Measurements from ENCODE around the gene TANC1.

Gene TANC1

GRCh38 chr2:159045545-159046454 is 77.4 kb downstream of the TANC1 start:
- H3K4me1 ChIP-seq (ENCODE audit: control insufficient read depth, insufficient read depth, low read length) = peaks cover 16% of the 10 kb centered on the region
- no peak overlapping the region for H3K4me3 ChIP-seq (ENCODE audit: low read depth, low read length)
- no peak overlapping the region for H3K9ac ChIP-seq (ENCODE audit: low read length)
- H3K9me3 ChIP-seq (ENCODE audit: control insufficient read depth, insufficient read depth, low read depth, low read length) = peaks cover 22% of the 10 kb centered on the region
- no peak overlapping the region for H3K27ac ChIP-seq (ENCODE audit: low read depth, low read length)
- no peaks in the 10 kb centered on the region for H3K27me3 ChIP-seq (ENCODE audit: control insufficient read depth, insufficient read depth, low read length)
- peaks cover 3% of the 10 kb centered on the region; the same call in 1 of the 2 replicates for H3K36me3 ChIP-seq (ENCODE audit: control insufficient read depth, insufficient read depth, low read length)

GRCh38 chr2:159046966-159047365 is 78.5 kb downstream of the TANC1 start:
- no peak overlapping the region for H3K9ac ChIP-seq (ENCODE audit: low read length)
- H3K4me1 ChIP-seq (ENCODE audit: control insufficient read depth, insufficient read depth, low read length) = peaks cover 16% of the 10 kb centered on the region
- H3K9me3 ChIP-seq (ENCODE audit: control insufficient read depth, insufficient read depth, low read depth, low read length) = peaks cover 10% of the 10 kb centered on the region
- no peak overlapping the region for H3K27ac ChIP-seq (ENCODE audit: low read depth, low read length)
- no peaks in the 10 kb centered on the region; the same call in 1 of the 2 replicates for H3K36me3 ChIP-seq (ENCODE audit: control insufficient read depth, insufficient read depth, low read length)
- no peak overlapping the region for H3K4me3 ChIP-seq (ENCODE audit: low read depth, low read length)
- no peaks in the 10 kb centered on the region for H3K27me3 ChIP-seq (ENCODE audit: control insufficient read depth, insufficient read depth, low read length)

- Histone ChIP-seq H3K9me3 (ENCODE audit: control insufficient read depth, insufficient read depth, low read depth, low read length) (no peaks in the 10 kb centered on the region), H3K27me3 (ENCODE audit: control insufficient read depth, insufficient read depth, low read length) (no peaks in the 10 kb centered on the region), H3K36me3 (ENCODE audit: control insufficient read depth, insufficient read depth, low read length) (no peaks in the 10 kb centered on the region), H3K4me3 (ENCODE audit: low read depth, low read length) (no peak overlapping the region), H3K9ac (ENCODE audit: low read length) (no peak overlapping the region), H3K27ac (ENCODE audit: low read depth, low read length) (no peak overlapping the region), H3K4me1 (ENCODE audit: control insufficient read depth, insufficient read depth, low read length) (peaks cover 13% of the 10 kb centered on the region)
Observed at GRCh38 chr2:159050426-159050825, 82.0 kb downstream of the TANC1 start.

- H3K27ac ChIP-seq (ENCODE audit: low read depth, low read length) = no peak overlapping the region
- no peaks in the 10 kb centered on the region for H3K9me3 ChIP-seq (ENCODE audit: control insufficient read depth, insufficient read depth, low read depth, low read length)
- no peaks in the 10 kb centered on the region for H3K27me3 ChIP-seq (ENCODE audit: control insufficient read depth, insufficient read depth, low read length)
- no peak overlapping the region for H3K9ac ChIP-seq (ENCODE audit: low read length)
- H3K4me1 ChIP-seq (ENCODE audit: control insufficient read depth, insufficient read depth, low read length) = peaks cover 13% of the 10 kb centered on the region
- no peak overlapping the region for H3K4me3 ChIP-seq (ENCODE audit: low read depth, low read length)
- H3K36me3 ChIP-seq (ENCODE audit: control insufficient read depth, insufficient read depth, low read length) = no peaks in the 10 kb centered on the region
Observed at GRCh38 chr2:159051133-159051532, 82.7 kb downstream of the TANC1 start.

- Histone ChIP-seq H3K27me3 (ENCODE audit: control insufficient read depth, insufficient read depth, low read length) (no peaks in the 10 kb centered on the region), H3K4me1 (ENCODE audit: control insufficient read depth, insufficient read depth, low read length) (peaks cover 12% of the 10 kb centered on the region), H3K4me3 (ENCODE audit: low read depth, low read length) (no peak overlapping the region), H3K9ac (ENCODE audit: low read length) (no peak overlapping the region), H3K27ac (ENCODE audit: low read depth, low read length) (no peak overlapping the region), H3K36me3 (ENCODE audit: control insufficient read depth, insufficient read depth, low read length) (no peaks in the 10 kb centered on the region), H3K9me3 (ENCODE audit: control insufficient read depth, insufficient read depth, low read depth, low read length) (no peaks in the 10 kb centered on the region)
Observed at GRCh38 chr2:159051661-159052060, 83.2 kb downstream of the TANC1 start.

- Histone ChIP-seq H3K36me3 (ENCODE audit: control insufficient read depth, insufficient read depth, low read length) (no peaks in the 10 kb centered on the region), H3K9ac (ENCODE audit: low read length) (no peak overlapping the region), H3K4me1 (ENCODE audit: control insufficient read depth, insufficient read depth, low read length) (peaks cover 7% of the 10 kb centered on the region; the same call in 1 of the 2 replicates), H3K27me3 (ENCODE audit: control insufficient read depth, insufficient read depth, low read length) (no peaks in the 10 kb centered on the region), H3K9me3 (ENCODE audit: control insufficient read depth, insufficient read depth, low read depth, low read length) (no peaks in the 10 kb centered on the region), H3K27ac (ENCODE audit: low read depth, low read length) (no peak overlapping the region), H3K4me3 (ENCODE audit: low read depth, low read length) (no peak overlapping the region)
Observed at GRCh38 chr2:159052157-159052601, 83.7 kb downstream of the TANC1 start.

- Histone ChIP-seq H3K27me3 (ENCODE audit: control insufficient read depth, insufficient read depth, low read length) (no peaks in the 10 kb centered on the region), H3K4me1 (ENCODE audit: control insufficient read depth, insufficient read depth, low read length) (peaks cover 5% of the 10 kb centered on the region; the same call in 1 of the 2 replicates), H3K4me3 (ENCODE audit: low read depth, low read length) (no peak overlapping the region), H3K9ac (ENCODE audit: low read length) (no peak overlapping the region), H3K36me3 (ENCODE audit: control insufficient read depth, insufficient read depth, low read length) (no peaks in the 10 kb centered on the region), H3K27ac (ENCODE audit: low read depth, low read length) (no peak overlapping the region), H3K9me3 (ENCODE audit: control insufficient read depth, insufficient read depth, low read depth, low read length) (no peaks in the 10 kb centered on the region)
Observed at GRCh38 chr2:159053161-159054031, 85.0 kb downstream of the TANC1 start.

- H3K9me3 ChIP-seq (ENCODE audit: control insufficient read depth, insufficient read depth, low read depth, low read length) = no peaks in the 10 kb centered on the region
- H3K4me1 ChIP-seq (ENCODE audit: control insufficient read depth, insufficient read depth, low read length) = peaks cover 5% of the 10 kb centered on the region; the same call in 1 of the 2 replicates
- no peaks in the 10 kb centered on the region for H3K36me3 ChIP-seq (ENCODE audit: control insufficient read depth, insufficient read depth, low read length)
- H3K9ac ChIP-seq (ENCODE audit: low read length) = no peak overlapping the region
- H3K27me3 ChIP-seq (ENCODE audit: control insufficient read depth, insufficient read depth, low read length) = no peaks in the 10 kb centered on the region
- H3K4me3 ChIP-seq (ENCODE audit: low read depth, low read length) = no peak overlapping the region
- H3K27ac ChIP-seq (ENCODE audit: low read depth, low read length) = no peak overlapping the region
Observed at GRCh38 chr2:159054032-159054334, 85.5 kb downstream of the TANC1 start.

- H3K9ac ChIP-seq (ENCODE audit: low read length) = no peak overlapping the region
- H3K27ac ChIP-seq (ENCODE audit: low read depth, low read length) = no peak overlapping the region
- no peak overlapping the region for H3K4me3 ChIP-seq (ENCODE audit: low read depth, low read length)
Observed at GRCh38 chr2:159054985-159055384, 86.5 kb downstream of the TANC1 start.

GRCh38 chr2:159060518-159060917 is 92.1 kb downstream of the TANC1 start:
- peaks cover 20% of the 10 kb centered on the region for H3K4me1 ChIP-seq (ENCODE audit: control insufficient read depth, insufficient read depth, low read length)
- H3K27ac ChIP-seq (ENCODE audit: low read depth, low read length) = no peak overlapping the region
- no peak overlapping the region for H3K9ac ChIP-seq (ENCODE audit: low read length)
- no peaks in the 10 kb centered on the region for H3K27me3 ChIP-seq (ENCODE audit: control insufficient read depth, insufficient read depth, low read length)
- no peak overlapping the region for H3K4me3 ChIP-seq (ENCODE audit: low read depth, low read length)
- H3K9me3 ChIP-seq (ENCODE audit: control insufficient read depth, insufficient read depth, low read depth, low read length) = no peaks in the 10 kb centered on the region
- H3K36me3 ChIP-seq (ENCODE audit: control insufficient read depth, insufficient read depth, low read length) = no peaks in the 10 kb centered on the region

More at GRCh38 chr2:159054985-159055384, 86.5 kb downstream of the TANC1 start:
- Histone ChIP-seq H3K27me3 (ENCODE audit: control insufficient read depth, insufficient read depth, low read length) (no peaks in the 10 kb centered on the region), H3K4me1 (ENCODE audit: control insufficient read depth, insufficient read depth, low read length) (peaks cover 5% of the 10 kb centered on the region; the same call in 1 of the 2 replicates), H3K36me3 (ENCODE audit: control insufficient read depth, insufficient read depth, low read length) (no peaks in the 10 kb centered on the region), H3K9me3 (ENCODE audit: control insufficient read depth, insufficient read depth, low read depth, low read length) (no peaks in the 10 kb centered on the region)

GRCh38 chr2:159063677-159064076 is 95.2 kb downstream of the TANC1 start:
- Histone ChIP-seq H3K4me3 (ENCODE audit: low read depth, low read length) (no peak overlapping the region), H3K4me1 (ENCODE audit: control insufficient read depth, insufficient read depth, low read length) (peaks cover 26% of the 10 kb centered on the region), H3K9me3 (ENCODE audit: control insufficient read depth, insufficient read depth, low read depth, low read length) (no peaks in the 10 kb centered on the region), H3K27me3 (ENCODE audit: control insufficient read depth, insufficient read depth, low read length) (no peaks in the 10 kb centered on the region), H3K27ac (ENCODE audit: low read depth, low read length) (peak overlapping the region; percentile 12; the same call in 1 of the 2 replicates), H3K9ac (ENCODE audit: low read length) (no peak overlapping the region), H3K36me3 (ENCODE audit: control insufficient read depth, insufficient read depth, low read length) (no peaks in the 10 kb centered on the region)

All from HUES6 (cell line).